ENCODE measurements around the gene OR4D10.
A peak's percentile ranks its signal among the peaks of the same experiment; 100 is the strongest.
"Not testable (repeated sequence)": the region's sequence is repeated elsewhere in the genome, so short reads cannot be mapped to it uniquely, and the experiment has no call there.

Gene OR4D10

DNA sequence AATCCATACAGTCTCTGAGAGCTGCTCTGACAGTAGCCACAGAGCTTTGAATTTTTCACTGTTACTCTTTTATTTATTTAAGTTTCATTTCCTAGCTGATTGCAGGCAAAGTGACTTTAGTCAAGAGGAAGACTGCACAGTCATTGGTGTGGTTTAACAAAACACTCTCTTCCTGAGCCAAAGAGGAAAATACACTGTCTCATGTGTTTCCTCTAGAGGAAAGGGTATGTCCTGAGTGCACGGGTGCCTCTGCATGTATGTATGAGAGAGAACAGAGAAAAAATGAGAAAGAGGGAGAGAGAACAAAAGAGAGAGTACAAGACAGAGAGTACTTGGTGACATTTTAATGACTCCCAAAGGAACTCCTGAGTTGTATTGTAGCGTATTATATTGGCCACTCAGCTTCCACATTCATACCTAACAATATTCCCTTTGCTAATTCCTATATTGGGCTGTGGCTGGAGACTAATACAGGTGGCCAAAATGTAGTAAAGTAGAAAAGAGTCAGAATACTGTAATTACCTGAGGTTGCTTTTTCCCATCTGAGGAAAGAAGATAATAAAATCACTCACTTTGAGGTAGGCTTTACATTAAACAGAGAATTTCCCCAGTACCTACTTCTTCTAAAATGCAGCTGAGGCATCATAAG is 38.0 kb downstream of the OR4D10 start, which contains the start of gene OR4D9:
Gene OR4D9 (plus strand): TSS at position 599 of the 649 bp plus-strand sequence. CDS start 3,374 bp downstream, outside the sequence.
- Mint-ChIP-seq H3K4me3 (no peak within 1 kb of the TSS), H3K4me1 (peaks cover 4% of the 10 kb centered on the region), H3K9me3 (no peaks in the 10 kb centered on the region), H3K36me3 (ENCODE audit: low read depth) (no peaks in the 10 kb centered on the region), H3K27me3 (ENCODE audit: low read depth, poor library complexity) (peaks cover 5% of the 10 kb centered on the region), H3K27ac (peak within 1 kb of the TSS; percentile 27)
- TF ChIP-seq, protein P1, sequence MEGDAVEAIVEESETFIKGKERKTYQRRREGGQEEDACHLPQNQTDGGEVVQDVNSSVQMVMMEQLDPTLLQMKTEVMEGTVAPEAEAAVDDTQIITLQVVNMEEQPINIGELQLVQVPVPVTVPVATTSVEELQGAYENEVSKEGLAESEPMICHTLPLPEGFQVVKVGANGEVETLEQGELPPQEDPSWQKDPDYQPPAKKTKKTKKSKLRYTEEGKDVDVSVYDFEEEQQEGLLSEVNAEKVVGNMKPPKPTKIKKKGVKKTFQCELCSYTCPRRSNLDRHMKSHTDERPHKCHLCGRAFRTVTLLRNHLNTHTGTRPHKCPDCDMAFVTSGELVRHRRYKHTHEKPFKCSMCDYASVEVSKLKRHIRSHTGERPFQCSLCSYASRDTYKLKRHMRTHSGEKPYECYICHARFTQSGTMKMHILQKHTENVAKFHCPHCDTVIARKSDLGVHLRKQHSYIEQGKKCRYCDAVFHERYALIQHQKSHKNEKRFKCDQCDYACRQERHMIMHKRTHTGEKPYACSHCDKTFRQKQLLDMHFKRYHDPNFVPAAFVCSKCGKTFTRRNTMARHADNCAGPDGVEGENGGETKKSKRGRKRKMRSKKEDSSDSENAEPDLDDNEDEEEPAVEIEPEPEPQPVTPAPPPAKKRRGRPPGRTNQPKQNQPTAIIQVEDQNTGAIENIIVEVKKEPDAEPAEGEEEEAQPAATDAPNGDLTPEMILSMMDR (IDR thresholded peaks at IDR 0.05), result no peak
- no peak for DNase-seq

DNA sequence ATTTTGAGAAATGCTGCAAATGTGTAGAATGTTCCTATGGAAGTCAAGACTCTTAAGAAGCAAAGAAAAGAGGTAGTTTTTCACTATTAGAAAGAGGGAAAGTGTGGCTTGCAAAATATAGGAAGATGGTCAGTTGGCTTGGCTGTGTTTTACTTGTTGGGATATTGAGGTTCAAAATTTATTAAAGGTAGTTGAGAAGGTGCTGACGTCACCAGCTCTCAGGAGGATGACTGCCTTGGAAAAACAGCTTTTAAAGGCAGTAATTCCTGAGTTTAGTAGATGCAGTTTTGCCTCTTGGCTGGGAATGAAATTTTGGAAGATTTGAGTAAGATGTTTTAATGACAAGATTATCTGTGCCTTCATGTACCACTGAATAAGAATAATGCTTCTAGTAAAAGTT is 38.6 kb downstream of the OR4D10 start:
- H3K27ac Mint-ChIP-seq, result peak overlapping the region; percentile 27
- peaks cover 5% of the 10 kb centered on the region for H3K27me3 Mint-ChIP-seq (ENCODE audit: low read depth, poor library complexity)
- H3K36me3 Mint-ChIP-seq (ENCODE audit: low read depth), result no peaks in the 10 kb centered on the region
- TF ChIP-seq, protein P1 (IDR thresholded peaks at IDR 0.05), result no peak
- no peak overlapping the region for H3K4me3 Mint-ChIP-seq
- no peak for DNase-seq
- peaks cover 4% of the 10 kb centered on the region for H3K4me1 Mint-ChIP-seq
- H3K9me3 Mint-ChIP-seq, result no peaks in the 10 kb centered on the region

DNA sequence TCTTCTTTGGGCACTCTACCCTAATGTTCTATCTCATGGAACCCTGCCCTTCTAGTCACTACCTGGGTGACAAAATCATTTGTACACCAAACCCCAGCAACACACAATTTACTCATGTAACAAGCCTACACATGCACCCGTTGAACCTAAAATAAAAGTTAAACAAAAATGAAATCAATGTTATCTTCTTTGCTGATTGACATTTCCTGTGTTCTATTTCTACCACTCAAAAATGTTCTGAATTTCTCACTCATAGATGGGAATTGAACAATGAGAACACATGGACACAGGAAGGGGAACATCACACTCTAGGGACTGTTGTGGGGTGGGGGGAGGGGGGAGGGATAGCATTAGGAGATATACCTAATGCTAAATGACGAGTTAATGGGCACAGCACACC is 47.0 kb downstream of the OR4D10 start:
- not testable (repeated sequence) for H3K9me3 Mint-ChIP-seq; H3K36me3 Mint-ChIP-seq (ENCODE audit: low read depth); H3K27me3 Mint-ChIP-seq (ENCODE audit: low read depth, poor library complexity); H3K4me3 Mint-ChIP-seq; DNase-seq; H3K4me1 Mint-ChIP-seq; H3K27ac Mint-ChIP-seq

DNA sequence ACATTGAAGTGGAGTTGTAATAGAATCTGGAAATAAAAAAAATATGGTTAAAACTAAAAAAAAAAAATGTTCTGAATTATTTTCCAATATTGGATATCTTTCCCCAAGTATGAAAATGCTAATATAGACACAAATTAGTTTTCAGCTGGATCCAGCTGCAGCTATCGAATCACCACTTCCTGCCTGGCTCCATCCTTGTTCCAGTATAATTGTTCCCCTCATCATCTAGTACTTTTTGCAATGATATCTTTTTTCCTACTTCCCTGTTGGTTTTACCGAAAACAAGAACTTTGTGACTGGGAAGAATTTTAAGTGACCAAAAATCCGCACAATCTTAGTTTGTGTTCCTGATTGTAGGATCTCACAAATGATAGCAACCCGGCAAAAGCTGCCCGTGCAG is 47.6 kb downstream of the OR4D10 start:
- DNase-seq, result no peak
- Mint-ChIP-seq H3K9me3 (no peaks in the 10 kb centered on the region), H3K27ac (no peak overlapping the region), H3K4me1 (no peaks in the 10 kb centered on the region), H3K4me3 (no peak overlapping the region), H3K36me3 (ENCODE audit: low read depth) (no peaks in the 10 kb centered on the region), H3K27me3 (ENCODE audit: low read depth, poor library complexity) (no peaks in the 10 kb centered on the region)
- TF ChIP-seq, protein P1 (IDR thresholded peaks at IDR 0.05), result no peak

DNA sequence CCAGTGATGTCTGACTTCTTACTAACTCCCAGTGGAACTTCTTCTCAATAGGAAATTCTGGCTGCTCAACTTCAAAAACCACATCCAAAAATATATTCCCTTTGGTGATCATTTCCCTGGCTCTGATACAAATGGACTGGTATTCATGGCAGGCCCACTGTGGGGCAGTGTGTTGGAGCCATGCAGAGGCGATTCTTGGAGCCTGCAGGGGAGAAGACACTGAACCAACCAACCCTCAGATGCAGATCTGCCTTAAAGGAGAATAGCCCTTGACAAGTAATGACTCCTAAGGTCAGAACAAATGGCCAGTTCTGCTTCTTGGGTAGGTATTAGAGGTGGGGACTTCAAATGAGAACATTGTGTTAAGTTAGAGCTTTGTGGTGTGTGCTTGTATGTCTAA is 50.4 kb downstream of the OR4D10 start:
- H3K27ac Mint-ChIP-seq, result no peak overlapping the region
- peaks cover 9% of the 10 kb centered on the region for H3K4me1 Mint-ChIP-seq
- no peak overlapping the region for H3K4me3 Mint-ChIP-seq
- no peak for DNase-seq
- TF ChIP-seq, protein P1 (IDR thresholded peaks at IDR 0.05), result no peak
- H3K36me3 Mint-ChIP-seq (ENCODE audit: low read depth), result no peaks in the 10 kb centered on the region
- no peaks in the 10 kb centered on the region for H3K27me3 Mint-ChIP-seq (ENCODE audit: low read depth, poor library complexity)
- H3K9me3 Mint-ChIP-seq, result no peaks in the 10 kb centered on the region

DNA sequence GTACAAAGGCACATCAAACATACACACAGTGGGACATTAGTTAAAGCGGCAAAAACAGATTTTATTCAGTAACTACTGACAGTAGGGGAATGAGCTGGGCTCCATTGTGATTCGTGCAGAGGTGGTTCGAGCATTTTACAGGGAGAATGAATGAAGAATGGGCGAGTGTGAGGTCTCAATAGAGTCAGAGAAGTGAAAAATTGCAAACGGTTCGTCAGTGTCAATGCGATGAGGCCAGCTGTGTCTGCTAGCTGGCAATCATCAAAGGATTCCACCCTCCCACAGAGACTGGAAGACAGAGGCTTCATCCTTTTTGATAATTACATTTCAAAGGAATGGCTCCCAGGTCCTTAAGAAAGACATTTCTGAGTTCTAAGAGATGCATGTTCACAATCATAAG is 55.6 kb downstream of the OR4D10 start:
- H3K36me3 Mint-ChIP-seq (ENCODE audit: low read depth), result peaks cover 10% of the 10 kb centered on the region
- H3K4me1 Mint-ChIP-seq, result peaks cover 30% of the 10 kb centered on the region
- DNase-seq, result no peak
- H3K27me3 Mint-ChIP-seq (ENCODE audit: low read depth, poor library complexity), result no peaks in the 10 kb centered on the region
- H3K27ac Mint-ChIP-seq, result peak overlapping the region; percentile 77
- H3K4me3 Mint-ChIP-seq, result peak overlapping the region; percentile 62
- TF ChIP-seq, protein P1 (IDR thresholded peaks at IDR 0.05), result no peak
- peaks cover 16% of the 10 kb centered on the region for H3K9me3 Mint-ChIP-seq

All from nephron progenitor cell (in vitro differentiated cells).